ENCODE results near the gene DRP2.
"Not testable (repeated sequence)": the region's sequence is repeated elsewhere in the genome, so short reads cannot be mapped to it uniquely, and the experiment has no call there.

The DRP2 gene

DNA sequence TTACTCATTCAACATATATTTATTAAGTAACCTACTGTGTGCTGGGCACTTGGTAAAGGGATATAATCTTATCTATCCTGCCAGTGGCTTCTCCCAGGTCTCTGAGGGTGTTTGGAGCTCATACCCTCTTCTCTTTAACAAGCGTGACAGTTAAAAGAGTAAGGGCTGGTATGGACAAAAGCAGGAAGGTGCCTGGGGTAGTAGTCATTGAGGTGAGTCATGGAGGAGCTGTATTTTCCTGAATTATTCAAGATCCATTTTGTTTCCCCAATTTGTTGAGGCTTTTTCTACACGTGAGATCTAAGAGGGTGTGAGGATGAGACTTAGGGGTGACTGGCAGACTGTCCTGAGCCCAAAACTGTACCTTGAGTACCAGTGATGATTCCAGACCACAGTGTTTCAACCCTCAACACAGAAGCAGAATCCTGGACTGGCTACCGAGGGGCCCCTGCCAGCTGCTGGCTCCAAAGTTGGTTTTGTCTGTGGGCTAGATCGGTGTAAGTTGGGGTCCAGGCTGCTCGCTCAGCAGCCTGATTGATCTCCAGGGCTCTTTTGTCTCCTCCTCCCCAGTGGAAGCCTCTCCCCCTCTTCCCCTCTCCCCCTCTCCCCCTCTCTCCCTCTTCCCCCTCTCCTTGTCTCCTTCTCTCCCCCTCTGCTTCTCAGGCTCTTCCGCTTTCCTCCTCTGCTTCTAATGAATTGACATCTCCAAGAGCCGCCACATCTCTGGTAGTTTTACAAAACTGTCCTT, at the start of gene DRP2:
Gene DRP2, plus strand, starts transcription at position 671 of the 748 bp plus-strand sequence. CDS start 11,862 bp downstream, outside the sequence.
- no peak for DNase-seq (ENCODE audit: low spot score)

DNA sequence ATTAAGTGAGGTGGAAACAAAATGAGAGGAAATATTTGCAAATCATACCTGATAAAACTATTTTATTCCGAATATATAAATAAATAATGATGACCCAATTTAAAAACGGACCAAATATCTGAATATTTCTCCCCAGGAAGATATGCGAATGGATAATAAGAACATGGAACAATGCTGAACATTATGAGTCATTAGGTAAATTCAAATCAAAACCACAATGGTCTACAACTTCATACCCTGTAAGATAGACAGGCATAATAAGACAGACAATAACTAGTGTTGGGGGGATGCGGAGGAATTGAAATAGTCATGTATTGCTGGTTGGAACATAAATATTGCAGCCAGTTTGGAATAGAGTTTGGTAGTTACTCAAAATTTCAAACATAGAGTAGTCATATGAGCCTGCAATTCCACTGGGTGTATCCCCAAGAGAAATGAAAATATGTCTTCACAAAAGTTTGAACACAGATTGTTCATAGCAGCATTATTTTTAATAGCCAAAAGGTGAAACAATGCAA, 47.6 kb upstream of the DRP2 start:
- DNase-seq (ENCODE audit: low spot score): no peak

DNA sequence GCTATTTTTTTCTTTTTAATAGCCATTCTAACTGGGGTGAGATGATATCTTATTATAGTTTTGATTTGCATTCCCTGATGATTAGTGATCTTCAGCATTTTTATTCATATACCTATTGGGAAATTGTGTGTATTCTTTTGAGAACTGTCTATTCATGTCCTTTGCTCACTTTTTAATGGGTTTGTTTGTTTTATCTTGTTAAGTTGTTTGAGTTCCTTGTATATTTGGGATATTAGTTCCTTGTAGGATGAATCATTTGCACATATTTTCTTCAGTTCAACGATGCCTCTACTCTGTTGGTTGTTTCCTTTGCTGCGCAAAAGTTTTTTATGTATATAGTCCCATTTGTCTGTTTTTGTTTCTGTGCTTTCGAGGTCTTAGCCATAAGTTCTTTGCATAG, 43.1 kb upstream of the DRP2 start:
- DNase-seq (ENCODE audit: low spot score): no peak

GRCh38 chrX:101184876-101185275, 34.7 kb upstream of the DRP2 start:
- DNase-seq (ENCODE audit: low spot score): not testable (repeated sequence)

- DNase-seq (ENCODE audit: low spot score): not testable (repeated sequence)
Observed at GRCh38 chrX:101187961-101188360, 31.6 kb upstream of the DRP2 start.

DNA sequence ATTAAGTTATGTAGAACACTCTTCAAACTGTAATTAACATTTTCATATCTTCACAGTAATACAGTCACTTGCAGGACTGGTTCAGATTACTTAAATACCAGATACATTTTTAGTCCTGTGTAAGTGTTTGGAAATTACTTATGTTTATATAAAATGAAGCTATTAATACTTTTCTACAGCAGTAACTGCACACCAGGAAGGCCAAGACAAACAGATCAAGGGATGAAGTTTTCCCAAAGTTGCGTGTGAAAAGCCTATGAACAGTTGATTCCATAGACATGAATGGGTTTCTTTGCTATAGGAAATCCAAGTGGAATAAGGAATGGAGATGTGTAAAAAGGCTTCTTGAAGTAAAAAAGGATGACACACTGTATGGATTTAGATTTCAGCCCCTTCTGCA, 28.9 kb upstream of the DRP2 start:
- DNase-seq (ENCODE audit: low spot score): no peak

- DNase-seq (ENCODE audit: low spot score): no peak
Observed at GRCh38 chrX:101191217-101191750, 28.3 kb upstream of the DRP2 start.

- DNase-seq (ENCODE audit: low spot score): no peak
Observed at GRCh38 chrX:101195442-101196173, 24.0 kb upstream of the DRP2 start.

DNA sequence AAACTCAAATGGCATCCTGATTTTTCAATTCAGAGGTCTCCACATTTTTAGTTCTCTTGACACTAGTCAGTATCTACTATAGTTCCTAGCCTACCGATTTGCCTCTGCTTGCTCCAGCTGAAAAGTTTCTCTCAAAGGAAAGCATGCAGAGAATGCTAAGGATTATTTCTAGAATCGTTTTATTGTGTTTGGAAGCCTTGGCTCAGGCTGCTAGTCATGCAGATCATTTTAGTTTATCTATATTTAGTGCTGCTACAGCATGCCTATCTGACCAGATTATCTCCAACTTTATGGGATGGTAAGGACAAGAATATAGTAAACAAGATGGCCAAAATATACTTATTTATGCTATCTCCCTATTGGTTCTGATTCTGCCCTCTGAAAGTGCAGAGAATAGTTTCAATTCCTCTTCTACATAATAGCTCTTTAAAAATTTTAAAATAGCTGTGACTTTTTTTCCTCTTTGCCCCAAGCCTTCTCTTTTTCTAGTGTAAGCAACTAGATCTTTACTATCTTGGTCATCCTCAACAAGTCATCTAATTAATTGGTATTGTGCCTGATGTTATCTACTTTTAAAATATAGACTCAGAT, 15.7 kb upstream of the DRP2 start:
- no peak for DNase-seq (ENCODE audit: low spot score)

GRCh38 chrX:101206471-101206870, 13.1 kb upstream of the DRP2 start:
- peak; percentile 17 for DNase-seq (ENCODE audit: low spot score)

DNA sequence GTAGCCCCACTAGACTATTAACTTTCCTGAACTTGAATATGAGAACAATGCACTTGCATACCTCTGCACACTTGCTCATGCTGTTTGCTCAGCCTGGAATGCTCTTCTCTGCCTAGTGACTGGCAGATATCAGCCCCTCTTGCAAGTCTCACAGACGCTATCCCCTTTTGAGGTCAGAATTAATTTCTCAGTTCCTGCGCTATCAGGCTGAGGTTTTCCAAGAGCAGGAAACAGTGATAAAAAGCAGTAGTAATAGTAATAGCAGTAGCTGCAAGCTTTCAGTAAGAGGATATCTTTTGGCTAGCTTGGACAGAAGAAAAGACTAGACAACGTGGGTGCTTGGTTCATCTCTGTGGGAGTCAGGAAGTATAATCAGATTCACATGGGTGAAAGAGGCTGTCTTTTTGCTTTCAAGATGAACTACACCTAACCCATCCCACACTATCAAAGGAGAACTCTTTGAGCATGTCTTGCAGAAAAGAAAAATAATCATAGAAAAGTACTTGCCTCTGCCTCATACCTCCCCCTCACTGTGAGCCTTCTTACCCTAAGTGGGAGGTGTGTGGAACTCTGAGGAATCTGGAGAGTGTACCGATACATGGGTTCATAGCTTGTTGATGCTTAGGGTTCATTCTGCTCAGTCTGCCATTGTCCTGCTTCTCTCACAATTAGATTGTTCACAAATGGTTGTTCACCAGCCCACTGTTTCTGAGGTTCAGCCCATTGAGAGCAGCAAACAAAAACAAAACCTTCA, 11.3 kb upstream of the DRP2 start:
- DNase-seq (ENCODE audit: low spot score): no peak

- no peak for DNase-seq (ENCODE audit: low spot score)
Observed at GRCh38 chrX:101210630-101211029, 9.0 kb upstream of the DRP2 start.

- no peak for DNase-seq (ENCODE audit: low spot score)
Observed at GRCh38 chrX:101217689-101218088, 1.9 kb upstream of the DRP2 start.

- peak; percentile 18 for DNase-seq (ENCODE audit: low spot score)
Observed at GRCh38 chrX:101219864-101220346, 319 bp downstream of the DRP2 start.

DNA sequence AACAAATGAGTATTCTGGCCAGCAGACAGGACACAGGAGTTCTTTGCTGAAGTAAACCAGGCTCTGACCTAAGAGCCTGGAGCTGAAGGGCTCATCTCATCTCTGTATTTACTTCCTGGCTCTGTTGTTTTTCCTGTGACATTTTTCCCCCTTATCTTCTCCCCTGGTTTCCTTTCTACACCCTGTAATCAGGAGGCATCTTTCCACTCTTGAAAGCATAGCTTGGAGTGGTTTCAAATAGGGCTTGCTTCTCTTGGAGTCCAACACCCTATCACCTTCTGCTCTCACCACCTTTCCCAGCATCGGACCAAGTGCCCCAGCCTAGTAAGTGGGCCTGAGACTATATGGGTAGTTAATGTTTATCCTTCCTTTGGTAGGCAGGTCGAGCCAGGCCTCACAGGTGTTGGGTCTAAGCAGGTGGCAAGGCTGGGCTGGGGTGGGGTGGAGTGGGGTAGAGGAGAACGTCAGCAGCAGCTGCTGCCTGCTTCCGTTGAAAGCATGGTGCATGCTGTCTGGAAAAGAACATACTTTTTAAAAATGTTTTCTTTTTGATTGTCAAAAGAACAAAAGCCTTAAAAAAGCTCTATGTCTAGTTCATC, 1.2 kb downstream of the DRP2 start:
- no peak for DNase-seq (ENCODE audit: low spot score)

DNA sequence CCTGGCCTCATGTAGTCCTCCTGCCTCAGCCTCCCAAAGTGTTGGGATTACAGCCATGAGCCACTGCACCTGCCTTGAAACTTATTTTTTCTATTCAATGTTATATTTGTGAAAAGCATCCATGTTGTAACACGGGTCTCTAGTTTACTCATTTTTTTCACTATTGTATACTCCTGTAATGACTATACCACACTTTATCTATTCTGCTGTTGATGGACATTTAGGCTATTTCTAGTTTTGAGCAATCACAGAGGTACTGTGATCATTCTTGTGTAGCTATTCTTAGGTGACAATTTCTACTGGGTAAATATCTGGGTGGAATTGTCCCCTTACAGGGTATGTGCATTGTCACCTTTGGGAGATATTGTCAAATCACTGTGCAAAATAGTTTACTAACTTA, 3.6 kb downstream of the DRP2 start:
- DNase-seq (ENCODE audit: low spot score): no peak

DNA sequence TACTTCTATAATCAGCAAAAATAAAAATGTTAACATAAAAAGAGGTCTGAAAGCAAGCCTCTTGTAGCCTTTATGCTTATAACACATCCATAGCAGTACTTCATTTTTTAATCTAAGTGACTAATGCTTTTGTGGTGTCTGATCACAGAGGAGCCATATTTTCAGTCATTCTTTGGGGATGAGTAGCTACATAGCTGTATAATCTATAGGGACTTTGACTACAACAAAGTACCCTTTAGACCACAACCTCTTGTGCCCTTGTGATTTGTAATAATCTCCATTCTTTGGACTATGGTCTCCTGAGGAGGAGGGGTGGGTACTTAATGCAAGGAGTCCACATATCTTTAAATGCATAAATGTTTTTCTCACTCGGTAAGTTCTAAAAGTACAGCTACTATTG, 9.6 kb downstream of the DRP2 start:
- no peak for DNase-seq (ENCODE audit: low spot score)

GRCh38 chrX:101230636-101231035, 11.1 kb downstream of the DRP2 start:
- no peak for DNase-seq (ENCODE audit: low spot score)

GRCh38 chrX:101231080-101231479, 11.5 kb downstream of the DRP2 start:
- DNase-seq (ENCODE audit: low spot score): no peak

DNA sequence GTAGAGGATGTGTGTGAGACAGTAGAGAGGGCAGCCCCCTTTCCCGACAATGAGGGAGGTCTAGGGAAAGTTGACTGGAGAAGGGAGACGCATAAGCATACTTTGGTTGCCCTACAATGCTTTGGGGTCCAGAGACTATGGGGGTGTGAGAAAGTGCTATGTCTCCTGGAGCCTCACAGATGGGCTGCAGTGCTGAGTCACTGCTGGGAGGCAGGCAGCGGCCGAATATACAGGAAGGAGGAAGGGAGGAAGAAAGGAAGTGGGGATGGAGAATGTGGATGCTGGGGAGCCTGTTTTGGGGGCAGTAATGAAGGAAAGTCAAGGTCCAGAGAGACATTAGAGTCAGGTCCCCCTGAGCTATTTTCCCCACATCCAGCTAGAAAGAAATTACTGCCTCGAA, 12.7 kb downstream of the DRP2 start:
- DNase-seq (ENCODE audit: low spot score): no peak

- DNase-seq (ENCODE audit: low spot score): no peak
Observed at GRCh38 chrX:101237041-101237440, 17.5 kb downstream of the DRP2 start.
